Measurements from ENCODE around the gene TMEM184B.

The TMEM184B gene

GRCh38 chr22:38272373-38273134 is at the start of gene TMEM184B:
Gene TMEM184B (minus strand): TSS chr22:38273010. CDS start chr22:38247961, 25,049 bp downstream.
- Histone ChIP-seq H3K9me3 (ENCODE audit: low read length) (no peaks in the 10 kb centered on the region), H3K4me3 (ENCODE audit: low read length) (peak within 1 kb of the TSS; percentile 91), H2AFZ (ENCODE audit: low read depth, low read length) (peak within 1 kb of the TSS; percentile 99), H3K4me1 (ENCODE audit: insufficient read depth, low read length) (peaks cover 19% of the 10 kb centered on the region), H3K36me3 (ENCODE audit: insufficient read depth, low read length) (no peaks in the 10 kb centered on the region), H3K27me3 (ENCODE audit: insufficient read depth, low read length) (no peaks in the 10 kb centered on the region)

GRCh38 chr22:38320605-38321402 is 48.0 kb upstream of the TMEM184B start:
- Histone ChIP-seq H3K4me1 (ENCODE audit: insufficient read depth, low read length) (peaks cover 12% of the 10 kb centered on the region), H2AFZ (ENCODE audit: low read depth, low read length) (no peak overlapping the region), H3K36me3 (ENCODE audit: insufficient read depth, low read length) (no peaks in the 10 kb centered on the region), H3K27me3 (ENCODE audit: insufficient read depth, low read length) (no peaks in the 10 kb centered on the region), H3K9me3 (ENCODE audit: low read length) (no peaks in the 10 kb centered on the region), H3K4me3 (ENCODE audit: low read length) (no peak overlapping the region)

- H3K9me3 ChIP-seq (ENCODE audit: low read length), result no peaks in the 10 kb centered on the region
- H2AFZ ChIP-seq (ENCODE audit: low read depth, low read length), result no peak overlapping the region
- peaks cover 4% of the 10 kb centered on the region for H3K36me3 ChIP-seq (ENCODE audit: insufficient read depth, low read length)
- no peak overlapping the region for H3K4me3 ChIP-seq (ENCODE audit: low read length)
- H3K4me1 ChIP-seq (ENCODE audit: insufficient read depth, low read length), result peaks cover 29% of the 10 kb centered on the region
- H3K27me3 ChIP-seq (ENCODE audit: insufficient read depth, low read length), result no peaks in the 10 kb centered on the region
Observed at GRCh38 chr22:38318792-38319773, 46.3 kb upstream of the TMEM184B start.

GRCh38 chr22:38317995-38318715 is 45.3 kb upstream of the TMEM184B start:
- H3K27me3 ChIP-seq (ENCODE audit: insufficient read depth, low read length), result no peaks in the 10 kb centered on the region
- peak overlapping the region; percentile 65 for H3K4me3 ChIP-seq (ENCODE audit: low read length)
- H3K4me1 ChIP-seq (ENCODE audit: insufficient read depth, low read length), result peaks cover 34% of the 10 kb centered on the region

GRCh38 chr22:38317122-38317994 is 44.5 kb upstream of the TMEM184B start, which contains the start of gene CSNK1E:
Gene CSNK1E (minus strand): TSS chr22:38317433. CDS start chr22:38314157, 3,276 bp downstream.
- Histone ChIP-seq H3K36me3 (ENCODE audit: insufficient read depth, low read length) (peaks cover 20% of the 10 kb centered on the region), H3K4me1 (ENCODE audit: insufficient read depth, low read length) (peaks cover 34% of the 10 kb centered on the region)

More at GRCh38 chr22:38317995-38318715, 45.3 kb upstream of the TMEM184B start:
- no peaks in the 10 kb centered on the region for H3K9me3 ChIP-seq (ENCODE audit: low read length)
- peaks cover 12% of the 10 kb centered on the region for H3K36me3 ChIP-seq (ENCODE audit: insufficient read depth, low read length)
- peak overlapping the region; percentile 44 for H2AFZ ChIP-seq (ENCODE audit: low read depth, low read length)

GRCh38 chr22:38316364-38317121 is 43.7 kb upstream of the TMEM184B start:
- Histone ChIP-seq H3K36me3 (ENCODE audit: insufficient read depth, low read length) (peaks cover 26% of the 10 kb centered on the region), H3K4me1 (ENCODE audit: insufficient read depth, low read length) (peaks cover 34% of the 10 kb centered on the region), H3K27me3 (ENCODE audit: insufficient read depth, low read length) (no peaks in the 10 kb centered on the region)

More at GRCh38 chr22:38317122-38317994, 44.5 kb upstream of the TMEM184B start, which contains the start of gene CSNK1E:
- Histone ChIP-seq H3K27me3 (ENCODE audit: insufficient read depth, low read length) (no peaks in the 10 kb centered on the region), H3K4me3 (ENCODE audit: low read length) (peak within 1 kb of the TSS; percentile 83), H3K9me3 (ENCODE audit: low read length) (no peaks in the 10 kb centered on the region), H2AFZ (ENCODE audit: low read depth, low read length) (peak within 1 kb of the TSS; percentile 44)

GRCh38 chr22:38315823-38316363 is 43.1 kb upstream of the TMEM184B start:
- peaks cover 34% of the 10 kb centered on the region for H3K4me1 ChIP-seq (ENCODE audit: insufficient read depth, low read length)
- no peak overlapping the region for H2AFZ ChIP-seq (ENCODE audit: low read depth, low read length)
- H3K4me3 ChIP-seq (ENCODE audit: low read length), result peak overlapping the region; percentile 83
- H3K9me3 ChIP-seq (ENCODE audit: low read length), result no peaks in the 10 kb centered on the region
- H3K27me3 ChIP-seq (ENCODE audit: insufficient read depth, low read length), result no peaks in the 10 kb centered on the region
- peaks cover 32% of the 10 kb centered on the region for H3K36me3 ChIP-seq (ENCODE audit: insufficient read depth, low read length)

More at GRCh38 chr22:38316364-38317121, 43.7 kb upstream of the TMEM184B start:
- peak overlapping the region; percentile 83 for H3K4me3 ChIP-seq (ENCODE audit: low read length)
- no peaks in the 10 kb centered on the region for H3K9me3 ChIP-seq (ENCODE audit: low read length)
- H2AFZ ChIP-seq (ENCODE audit: low read depth, low read length), result no peak overlapping the region

GRCh38 chr22:38314933-38315822 is 42.4 kb upstream of the TMEM184B start:
- Histone ChIP-seq H3K4me3 (ENCODE audit: low read length) (peak overlapping the region; percentile 83), H3K27me3 (ENCODE audit: insufficient read depth, low read length) (no peaks in the 10 kb centered on the region), H3K4me1 (ENCODE audit: insufficient read depth, low read length) (peaks cover 34% of the 10 kb centered on the region), H2AFZ (ENCODE audit: low read depth, low read length) (no peak overlapping the region), H3K9me3 (ENCODE audit: low read length) (no peaks in the 10 kb centered on the region), H3K36me3 (ENCODE audit: insufficient read depth, low read length) (peaks cover 39% of the 10 kb centered on the region)

GRCh38 chr22:38314051-38314932 is 41.5 kb upstream of the TMEM184B start:
- Histone ChIP-seq H2AFZ (ENCODE audit: low read depth, low read length) (no peak overlapping the region), H3K4me3 (ENCODE audit: low read length) (peak overlapping the region; percentile 83), H3K36me3 (ENCODE audit: insufficient read depth, low read length) (peaks cover 46% of the 10 kb centered on the region), H3K9me3 (ENCODE audit: low read length) (no peaks in the 10 kb centered on the region), H3K4me1 (ENCODE audit: insufficient read depth, low read length) (peaks cover 34% of the 10 kb centered on the region), H3K27me3 (ENCODE audit: insufficient read depth, low read length) (no peaks in the 10 kb centered on the region)
